ENCODE data around the gene TLR5. TPM values are rescaled to one million over a fixed set of nuclear protein-coding genes. Genes with fewer than 3 reads are reported as not detected.

The TLR5 gene
- total RNA-seq, 1 donor, result not detected

DNA sequence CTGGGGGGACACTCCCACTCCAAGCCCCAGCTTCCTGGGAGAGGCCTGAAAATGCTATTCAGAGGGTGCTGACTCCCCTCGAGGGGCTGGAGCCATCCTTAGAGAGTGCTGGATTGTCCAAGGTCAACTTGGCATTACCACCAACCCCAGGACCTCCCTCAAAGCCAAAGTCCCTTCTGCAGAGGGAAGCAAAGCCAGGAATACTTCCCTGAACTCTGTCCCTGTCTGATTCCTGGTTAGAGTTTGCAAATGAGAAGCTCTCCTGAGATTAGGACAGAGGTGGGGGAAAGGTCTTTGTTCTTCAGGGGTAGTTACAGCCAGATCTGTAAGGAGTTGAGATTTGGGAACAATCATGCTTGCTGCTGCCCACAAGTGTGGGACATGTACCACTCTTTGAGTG is 45.3 kb downstream of the TLR5 start:
- TF ChIP-seq, protein P1, sequence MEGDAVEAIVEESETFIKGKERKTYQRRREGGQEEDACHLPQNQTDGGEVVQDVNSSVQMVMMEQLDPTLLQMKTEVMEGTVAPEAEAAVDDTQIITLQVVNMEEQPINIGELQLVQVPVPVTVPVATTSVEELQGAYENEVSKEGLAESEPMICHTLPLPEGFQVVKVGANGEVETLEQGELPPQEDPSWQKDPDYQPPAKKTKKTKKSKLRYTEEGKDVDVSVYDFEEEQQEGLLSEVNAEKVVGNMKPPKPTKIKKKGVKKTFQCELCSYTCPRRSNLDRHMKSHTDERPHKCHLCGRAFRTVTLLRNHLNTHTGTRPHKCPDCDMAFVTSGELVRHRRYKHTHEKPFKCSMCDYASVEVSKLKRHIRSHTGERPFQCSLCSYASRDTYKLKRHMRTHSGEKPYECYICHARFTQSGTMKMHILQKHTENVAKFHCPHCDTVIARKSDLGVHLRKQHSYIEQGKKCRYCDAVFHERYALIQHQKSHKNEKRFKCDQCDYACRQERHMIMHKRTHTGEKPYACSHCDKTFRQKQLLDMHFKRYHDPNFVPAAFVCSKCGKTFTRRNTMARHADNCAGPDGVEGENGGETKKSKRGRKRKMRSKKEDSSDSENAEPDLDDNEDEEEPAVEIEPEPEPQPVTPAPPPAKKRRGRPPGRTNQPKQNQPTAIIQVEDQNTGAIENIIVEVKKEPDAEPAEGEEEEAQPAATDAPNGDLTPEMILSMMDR (IDR thresholded peaks at IDR 0.05; ENCODE audit: insufficient read depth, low read depth, low read length), result no peak
- DNase-seq (ENCODE audit: low read depth), result no peak
- no peak overlapping the region for H3K4me3 ChIP-seq (ENCODE audit: low read depth, low read length)

DNA sequence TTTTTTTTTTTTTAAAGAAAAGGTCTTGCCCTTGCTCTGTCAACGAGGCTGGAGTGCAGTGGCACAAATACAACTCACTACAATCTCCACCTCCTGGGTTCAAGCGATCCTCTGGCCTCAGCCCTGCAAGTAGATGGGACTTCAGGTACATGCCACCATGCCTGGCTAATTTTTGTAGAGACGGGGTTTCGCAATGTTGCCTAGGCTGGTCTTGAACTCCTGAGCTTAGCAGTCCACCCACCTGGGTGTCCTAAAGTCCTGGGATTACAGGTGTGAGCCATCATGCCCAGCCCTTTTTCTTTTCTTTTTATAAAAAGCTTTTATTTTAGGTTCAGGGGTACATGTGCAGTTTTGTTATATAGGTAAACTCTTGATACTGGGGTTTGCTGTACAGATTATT is 47.2 kb downstream of the TLR5 start:
- H3K4me3 ChIP-seq (ENCODE audit: low read depth, low read length), result no peak overlapping the region
- TF ChIP-seq, protein P1 (IDR thresholded peaks at IDR 0.05; ENCODE audit: insufficient read depth, low read depth, low read length), result no peak
- DNase-seq (ENCODE audit: low read depth), result no peak

DNA sequence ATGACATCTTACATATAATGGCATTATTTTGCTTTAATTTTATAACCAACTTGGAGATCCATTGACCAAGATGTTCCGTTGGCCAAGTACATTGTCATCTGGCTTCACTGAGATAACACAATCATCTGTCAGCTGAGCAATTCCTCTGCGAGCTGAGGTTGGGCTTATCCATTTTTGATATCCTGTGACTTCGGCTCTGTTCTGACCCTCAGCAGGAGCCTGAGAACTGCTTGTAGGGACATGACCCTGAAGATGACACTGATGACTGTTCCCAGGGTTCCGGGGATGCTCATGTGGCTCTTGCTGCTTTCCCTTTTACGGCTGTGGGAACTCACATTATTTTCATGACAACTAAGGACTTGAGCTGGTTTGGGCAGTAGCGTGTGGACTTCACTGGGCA is 51.2 kb downstream of the TLR5 start:
- no peak overlapping the region for H3K4me3 ChIP-seq (ENCODE audit: low read depth, low read length)
- TF ChIP-seq, protein P1 (IDR thresholded peaks at IDR 0.05; ENCODE audit: insufficient read depth, low read depth, low read length), result no peak
- DNase-seq (ENCODE audit: low read depth), result no peak

DNA sequence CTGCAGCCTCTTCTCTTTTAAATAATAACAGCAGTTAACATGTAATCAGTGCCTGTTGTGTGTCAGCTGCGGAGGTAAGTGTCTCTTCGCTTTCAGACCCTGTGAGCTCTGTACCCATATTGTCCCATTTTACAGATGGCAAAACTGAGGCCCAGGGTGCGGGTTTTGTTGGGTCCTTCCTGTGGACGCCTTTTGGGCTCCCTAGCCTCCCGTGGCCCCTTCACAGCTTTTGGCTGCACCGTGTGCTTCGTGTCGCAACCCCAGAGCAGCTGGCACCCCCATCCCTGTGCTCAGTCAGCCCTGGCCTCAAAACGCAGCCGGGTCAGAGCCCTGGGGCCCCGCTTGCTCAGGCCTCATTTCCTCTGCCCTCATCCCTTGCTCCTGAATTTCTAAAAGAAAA is 53.8 kb downstream of the TLR5 start:
- no peak for DNase-seq (ENCODE audit: low read depth)
- TF ChIP-seq, protein P1 (IDR thresholded peaks at IDR 0.05; ENCODE audit: insufficient read depth, low read depth, low read length), result no peak

DNA sequence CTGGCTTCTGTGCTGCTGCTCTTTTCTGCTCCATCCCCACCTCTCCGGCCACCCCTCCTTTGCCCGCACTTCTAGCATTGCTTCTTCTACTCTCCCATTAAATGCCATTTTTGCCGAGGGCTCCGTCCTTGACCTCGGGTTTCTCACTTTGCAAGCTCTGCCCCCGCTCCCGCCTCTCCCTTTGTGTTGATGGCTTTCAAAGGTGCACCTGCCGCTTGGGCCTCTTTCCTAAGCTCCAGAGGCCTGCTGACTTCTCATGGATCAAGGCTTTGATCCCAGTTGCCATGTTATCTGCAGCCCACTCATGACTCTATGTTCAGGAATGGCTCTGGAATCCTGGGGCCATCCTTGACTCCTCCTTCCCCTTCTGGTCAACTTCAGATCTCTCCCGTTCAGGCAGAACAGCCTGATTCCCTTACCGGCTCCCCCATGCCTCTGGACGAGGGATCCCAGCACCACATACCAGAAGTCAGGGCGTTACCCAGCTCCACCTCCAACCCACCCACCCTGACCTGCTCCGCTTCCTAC is 54.3 kb downstream of the TLR5 start:
- DNase-seq (ENCODE audit: low read depth), result no peak
- TF ChIP-seq, protein P1 (IDR thresholded peaks at IDR 0.05; ENCODE audit: insufficient read depth, low read depth, low read length), result no peak
- no peak overlapping the region for H3K4me3 ChIP-seq (ENCODE audit: low read depth, low read length)

More for the DNA sequence above, 53.8 kb downstream of the TLR5 start:
- H3K4me3 ChIP-seq (ENCODE audit: low read depth, low read length), result no peak overlapping the region

DNA sequence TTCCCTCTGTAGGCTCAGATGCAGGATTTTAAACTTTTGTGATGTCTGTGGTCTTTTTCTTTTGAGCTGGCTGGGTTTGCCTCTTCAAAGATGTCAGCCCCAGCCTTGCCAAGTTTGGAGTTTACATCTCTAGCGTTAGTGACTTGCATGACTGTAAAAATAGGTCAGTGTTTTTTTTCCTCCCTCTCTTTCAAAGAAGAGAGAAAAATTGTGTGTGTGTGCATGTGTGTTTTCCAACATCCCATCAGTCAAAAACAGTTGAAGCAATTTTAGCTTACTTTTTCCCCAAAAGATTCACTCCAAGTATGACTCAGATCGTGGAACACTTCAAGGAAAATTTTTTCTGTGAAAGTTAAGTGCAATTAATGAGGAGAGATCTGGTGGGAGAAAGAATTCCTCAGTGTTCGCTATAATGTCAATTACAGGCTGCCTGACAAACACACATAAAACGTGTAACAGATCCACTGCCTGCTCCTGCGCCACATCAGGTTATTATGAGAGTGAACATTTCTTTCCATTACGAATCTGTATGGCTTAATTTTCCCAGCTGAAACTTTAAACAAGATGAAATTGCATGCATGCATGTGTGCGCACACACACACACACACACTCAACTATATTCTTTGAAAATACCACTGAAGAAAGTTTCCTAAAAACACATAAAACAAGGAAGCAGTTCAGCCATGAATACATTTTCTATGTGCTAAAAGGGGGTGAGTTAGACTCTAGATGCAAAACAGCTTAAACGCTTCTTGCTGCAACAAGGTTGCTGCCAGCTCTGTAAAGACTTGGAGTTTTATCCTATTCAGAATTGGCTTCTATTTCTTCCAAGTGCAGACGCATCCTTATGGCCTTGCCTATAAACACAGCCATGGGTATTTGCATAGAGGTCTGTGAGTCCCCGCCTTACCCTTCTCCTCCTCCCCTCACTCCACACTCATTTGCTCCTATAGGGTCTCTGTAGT is 55.5 kb downstream of the TLR5 start:
- TF ChIP-seq, protein P1 (IDR thresholded peaks at IDR 0.05; ENCODE audit: insufficient read depth, low read depth, low read length), result no peak
- no peak overlapping the region for H3K4me3 ChIP-seq (ENCODE audit: low read depth, low read length)
- DNase-seq (ENCODE audit: low read depth), result no peak

Measured in fibroblast of villous mesenchyme (primary cell).